HEK293T (cell line): ENCODE measurements around the gene KCNQ5.

ENCODE experiments used
- ARNT ChIP-seq: fragments of 450-650 bp; IDR thresholded peaks from 2 replicates; pipeline ENCODE4 v1.6.1; 2017; ENCODE audit warnings: mild to moderate bottlenecking
- BHLHE40 ChIP-seq: fragments of 450-650 bp; IDR thresholded peaks from 2 replicates; pipeline ENCODE4 v1.6.1; 2016; ENCODE audit warnings: mild to moderate bottlenecking, moderate library complexity, borderline replicate concordance
- ELF4 ChIP-seq: fragments of 450-650 bp; IDR thresholded peaks from 2 replicates; pipeline ENCODE4 v1.6.1; 2017; ENCODE audit warnings: antibody characterized with exemption
- FOXA1 ChIP-seq: fragments of 450-650 bp; IDR thresholded peaks from 2 replicates; pipeline ENCODE4 v1.6.1; 2016; ENCODE audit warnings: mild to moderate bottlenecking
- FOXK2 ChIP-seq: fragments of 450-650 bp; IDR thresholded peaks from 2 replicates; pipeline ENCODE4 v1.6.1; 2016; ENCODE audit warnings: mild to moderate bottlenecking
- FOXM1 ChIP-seq: fragments of 450-650 bp; IDR thresholded peaks from 2 replicates; pipeline ENCODE4 v1.6.1; 2017; ENCODE audit warnings: mild to moderate bottlenecking, borderline replicate concordance
- L3MBTL2 ChIP-seq: fragments of 450-650 bp; conservative IDR thresholded peaks from 2 replicates; pipeline ENCODE4 v1.6.1; 2016; ENCODE audit warnings: mild to moderate bottlenecking
- LEF1 ChIP-seq: fragments of 450-650 bp; IDR thresholded peaks from 2 replicates; pipeline ENCODE4 v1.6.1; 2017; ENCODE audit warnings: mild to moderate bottlenecking, borderline replicate concordance
- NFRKB ChIP-seq: fragments of 450-650 bp; IDR thresholded peaks from 2 replicates; pipeline ENCODE4 v1.6.1; 2016; ENCODE audit warnings: mild to moderate bottlenecking, moderate library complexity
- SP1 ChIP-seq: fragments of 450-650 bp; IDR thresholded peaks from 2 replicates; pipeline ENCODE4 v1.6.1; 2017
- SUZ12 ChIP-seq: fragments of 450-650 bp; IDR thresholded peaks from 2 replicates; pipeline ENCODE4 v1.6.1; 2016; ENCODE audit warnings: mild to moderate bottlenecking
- TARDBP ChIP-seq: fragments of 450-650 bp; IDR thresholded peaks from 2 replicates; pipeline ENCODE4 v1.6.1; 2016
- ZNF384 ChIP-seq: fragments of 450-650 bp; IDR thresholded peaks from 2 replicates; pipeline ENCODE4 v1.6.1; 2016
- TF ChIP-seq, protein P1 (sequence below): fragments of 450-650 bp; IDR thresholded peaks from 2 replicates; pipeline ENCODE4 v1.6.1; 2016

DNA sequence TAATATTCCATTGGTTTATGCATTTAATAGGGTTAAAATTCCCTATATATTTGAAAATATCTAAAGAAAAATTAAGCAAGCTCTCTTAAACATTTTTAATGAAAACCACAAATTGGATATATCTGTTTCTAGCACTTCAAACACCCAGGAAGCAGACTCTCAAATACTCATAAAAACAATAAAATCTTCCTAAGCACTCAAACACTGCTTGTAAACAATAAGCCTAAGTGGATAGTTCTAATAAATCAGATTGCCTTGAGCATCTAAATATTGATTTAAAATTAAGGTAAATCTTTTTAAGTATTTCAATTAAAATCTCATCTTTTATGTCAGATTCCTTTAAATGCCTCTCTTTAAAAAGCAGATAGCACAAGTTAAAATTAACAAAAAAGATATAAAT is 254.4 kb downstream of the KCNQ5 start:
- TF ChIP-seq FOXA1 = no peak
- TF ChIP-seq L3MBTL2 = no peak
- TF ChIP-seq FOXM1 = no peak
- TF ChIP-seq TARDBP = no peak
- TF ChIP-seq, protein P1, sequence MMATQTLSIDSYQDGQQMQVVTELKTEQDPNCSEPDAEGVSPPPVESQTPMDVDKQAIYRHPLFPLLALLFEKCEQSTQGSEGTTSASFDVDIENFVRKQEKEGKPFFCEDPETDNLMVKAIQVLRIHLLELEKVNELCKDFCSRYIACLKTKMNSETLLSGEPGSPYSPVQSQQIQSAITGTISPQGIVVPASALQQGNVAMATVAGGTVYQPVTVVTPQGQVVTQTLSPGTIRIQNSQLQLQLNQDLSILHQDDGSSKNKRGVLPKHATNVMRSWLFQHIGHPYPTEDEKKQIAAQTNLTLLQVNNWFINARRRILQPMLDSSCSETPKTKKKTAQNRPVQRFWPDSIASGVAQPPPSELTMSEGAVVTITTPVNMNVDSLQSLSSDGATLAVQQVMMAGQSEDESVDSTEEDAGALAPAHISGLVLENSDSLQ = peak; percentile 54
- no peak for TF ChIP-seq FOXK2
- no peak for TF ChIP-seq SUZ12
- no peak for TF ChIP-seq ZNF384
- TF ChIP-seq ARNT = no peak
- TF ChIP-seq NFRKB = no peak
- no peak for TF ChIP-seq LEF1
- TF ChIP-seq SP1 = no peak
- no peak for TF ChIP-seq ELF4
- no peak for TF ChIP-seq BHLHE40
